GM12878 (cell line): ENCODE data around the gene TUBB. TPM values are rescaled to one million over a fixed set of nuclear protein-coding genes. Genes with fewer than 3 reads are reported as not detected.

Experiments used
- CUX1 ChIP-seq: IDR thresholded peaks from 2 replicates; pipeline ENCODE4 v1.6.1; 2012; ENCODE audit warnings: improper control_type of control experiment, low read depth, low read length; ENCODE audit not compliant: insufficient replicate concordance
- HDGF ChIP-seq: fragments of 450-650 bp; IDR thresholded peaks from 2 replicates; pipeline ENCODE4 v1.6.1; 2016; ENCODE audit warnings: antibody characterized with exemption
- MYC ChIP-seq: IDR thresholded peaks from 2 replicates; pipeline ENCODE4 v1.6.1; 2011; ENCODE audit warnings: mild to moderate bottlenecking, low read length, moderate library complexity, inconsistent platforms; ENCODE audit not compliant: insufficient read depth, insufficient replicate concordance, insufficient read length, severe bottlenecking
- PRDM15 ChIP-seq: fragments of 450-650 bp; formaldehyde crosslinking; IDR thresholded peaks from 2 replicates; pipeline ENCODE4 v1.4.0; 2020; ENCODE audit warnings: mild to moderate bottlenecking, moderate library complexity
- WRNIP1 ChIP-seq: IDR thresholded peaks from 2 replicates; pipeline ENCODE4 v1.6.1; 2011; ENCODE audit warnings: low read depth, low read length, improper control_type of control experiment, borderline replicate concordance
- ZBTB11 ChIP-seq: fragments of 450-650 bp; formaldehyde crosslinking; IDR thresholded peaks from 2 replicates; pipeline ENCODE4 v1.5.0; 2022; ENCODE audit warnings: mild to moderate bottlenecking, missing genetic modification characterization
- polyA plus RNA-seq, 11 experiments: library from polyadenylated mRNA; depleted of rRNA in 4 of 11; unstranded in 6 of 11; stranded (reverse) in 5 of 11; fragments of >200 nt; fragmentation: Nextera tagmentation in 4 of 11; fragmentation: Illumina TruSeq in 1 of 11; extraction: Ambion mirVana in 4 of 11; extraction: Trizol in 1 of 11; gene quantifications; 1 replicate in 1 of 11; 2 replicates in 10 of 11; pipeline versions ENCODE4 v1.2.1 to v1.2.3, GENCODE V29; 2011 to 2016; ENCODE audit warnings: inconsistent platforms in 2 of 11, missing spikeins in 2 of 11, low read depth in 1 of 11
- total RNA-seq, 4 experiments: library from RNA; depleted of rRNA in 3 of 4; stranded (reverse); fragments of >200 nt in 3 of 4; fragmentation: Illumina TruSeq in 1 of 4; extraction: Trizol in 1 of 4; gene quantifications; 2 replicates each; pipeline versions ENCODE4 v1.2.1 to v1.2.3, GENCODE V29; 2013 to 2021

Gene TUBB
- total and polyA plus RNA-seq, 10 of the 15 experiments (the other 5 are each of a cell fraction or from before 2014, with no cell fraction given) = 1,039 to 3,052 (median 1,656) TPM

- TF ChIP-seq CUX1 (no peak), WRNIP1 (no peak), MYC (no peak), ZBTB11 (CRISPR knock-in tag) (no peak), HDGF (peak; percentile 79; the same call in 1 of the 2 replicates), PRDM15 (CRISPR knock-in tag) (no peak)
Observed at GRCh38 chr6:30741789-30742315, 21.7 kb downstream of the TUBB start (continued).
